ENCODE results near the gene GABBR1.

The GABBR1 gene

GRCh38 chr6:29653452-29654038, 20.6 kb upstream of the GABBR1 start:
- no peak for DNase-seq (ENCODE audit: low read depth in 4 of 4, low spot score in 1 of 4)

- no peak for DNase-seq (ENCODE audit: low read depth in 4 of 4, low spot score in 1 of 4)
These were observed 19.2 kb upstream of the GABBR1 start for GRCh38 chr6:29652198-29652584.

GRCh38 chr6:29651413-29652197, 18.6 kb upstream of the GABBR1 start:
- no peak for DNase-seq (ENCODE audit: low read depth in 4 of 4, low spot score in 1 of 4)

- DNase-seq (ENCODE audit: low read depth in 4 of 4, low spot score in 1 of 4) = peak; percentile 96 to 99 (median 98)
These were observed 17.0 kb upstream of the GABBR1 start for GRCh38 chr6:29649701-29650673.

- no peak for DNase-seq (ENCODE audit: low read depth in 4 of 4, low spot score in 1 of 4)
These were observed 15.1 kb upstream of the GABBR1 start for GRCh38 chr6:29647927-29648642.

- no peak for DNase-seq (ENCODE audit: low read depth in 4 of 4, low spot score in 1 of 4)
These were observed 8.6 kb upstream of the GABBR1 start for GRCh38 chr6:29641430-29642148.

- no peak for DNase-seq (ENCODE audit: low read depth in 4 of 4, low spot score in 1 of 4)
These were observed 4.3 kb upstream of the GABBR1 start for GRCh38 chr6:29637247-29637646.

- DNase-seq (ENCODE audit: low read depth in 4 of 4, low spot score in 1 of 4) = no peak
These were observed 537 bp upstream of the GABBR1 start for GRCh38 chr6:29633534-29633905.

- peak in 2 of 4 experiments; percentile 27 to 50 for DNase-seq (ENCODE audit: low read depth in 4 of 4, low spot score in 1 of 4)
These were observed 887 bp downstream of the GABBR1 start for GRCh38 chr6:29631860-29632731.

- DNase-seq (ENCODE audit: low read depth in 4 of 4, low spot score in 1 of 4) = no peak
These were observed 1.7 kb downstream of the GABBR1 start for GRCh38 chr6:29631209-29631810.

- no peak for DNase-seq (ENCODE audit: low read depth in 4 of 4, low spot score in 1 of 4)
These were observed 2.7 kb downstream of the GABBR1 start for GRCh38 chr6:29630315-29630714.

- DNase-seq (ENCODE audit: low read depth in 4 of 4, low spot score in 1 of 4) = no peak
These were observed 3.4 kb downstream of the GABBR1 start for GRCh38 chr6:29629571-29629970.

GRCh38 chr6:29628419-29629281, 4.3 kb downstream of the GABBR1 start:
- peak in 3 of 4 experiments; percentile 40 to 55 (median 43) for DNase-seq (ENCODE audit: low read depth in 4 of 4, low spot score in 1 of 4)

GRCh38 chr6:29627755-29628418, 5.1 kb downstream of the GABBR1 start:
- DNase-seq (ENCODE audit: low read depth in 4 of 4, low spot score in 1 of 4) = peak in 3 of 4 experiments; percentile 26 to 36 (median 34)

GRCh38 chr6:29626948-29627754, 5.8 kb downstream of the GABBR1 start:
- DNase-seq (ENCODE audit: low read depth in 4 of 4, low spot score in 1 of 4) = no peak

GRCh38 chr6:29625337-29625930, 7.5 kb downstream of the GABBR1 start:
- no peak for DNase-seq (ENCODE audit: low read depth in 4 of 4, low spot score in 1 of 4)

Data from stimulated activated CD4-positive, alpha-beta T cell treated with anti-CD3 and anti-CD28 coated beads, Interleukin-1b, Interleukin-23, amount 100 ng/mL, for 24 hours (primary cell).